ENCODE measurements around the gene FAAH2.

GRCh38 chrX:57445076-57445475 lies 158.6 kb downstream of the FAAH2 start:
- TF ChIP-seq POLR2A (IDR thresholded peaks at IDR 0.05) (no peak), CTCF (IDR thresholded peaks at IDR 0.05) (no peak), EP300 (IDR thresholded peaks at IDR 0.05) (no peak)

Measured in ovary (tissue), 3 donors.